ENCODE data around the gene TFPI. TPM values are rescaled to one million over a fixed set of nuclear protein-coding genes. Genes with fewer than 3 reads are reported as not detected.
A peak's percentile ranks its signal among the peaks of the same experiment; 100 is the strongest.

TFPI gene
- total and polyA plus RNA-seq, 9 donors = 23.3 to 98.0 (median 48.8) TPM

DNA sequence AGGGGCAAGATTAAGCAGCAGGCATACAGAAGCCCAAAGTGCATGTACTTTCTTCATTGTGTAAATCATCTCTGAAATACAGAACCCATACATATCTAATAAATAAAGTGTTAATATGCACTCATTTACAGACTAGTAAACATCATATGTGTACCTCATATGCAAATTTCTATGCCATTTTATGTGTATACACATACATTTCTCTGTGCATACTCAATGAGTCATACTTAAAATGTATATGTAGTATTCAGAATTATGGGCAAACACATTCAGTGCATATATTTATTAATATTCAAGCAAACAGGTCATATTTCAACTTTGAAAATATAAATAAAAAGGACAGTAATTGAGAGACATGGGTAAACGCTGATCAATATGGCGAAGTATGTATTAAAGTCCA, 50.5 kb downstream of the TFPI start:
- no peak overlapping the region for H3K4me3 ChIP-seq
- TF ChIP-seq POLR2A (IDR thresholded peaks at IDR 0.05) (no peak), EP300 (IDR thresholded peaks at IDR 0.05) (no peak)
- TF ChIP-seq, protein P1, sequence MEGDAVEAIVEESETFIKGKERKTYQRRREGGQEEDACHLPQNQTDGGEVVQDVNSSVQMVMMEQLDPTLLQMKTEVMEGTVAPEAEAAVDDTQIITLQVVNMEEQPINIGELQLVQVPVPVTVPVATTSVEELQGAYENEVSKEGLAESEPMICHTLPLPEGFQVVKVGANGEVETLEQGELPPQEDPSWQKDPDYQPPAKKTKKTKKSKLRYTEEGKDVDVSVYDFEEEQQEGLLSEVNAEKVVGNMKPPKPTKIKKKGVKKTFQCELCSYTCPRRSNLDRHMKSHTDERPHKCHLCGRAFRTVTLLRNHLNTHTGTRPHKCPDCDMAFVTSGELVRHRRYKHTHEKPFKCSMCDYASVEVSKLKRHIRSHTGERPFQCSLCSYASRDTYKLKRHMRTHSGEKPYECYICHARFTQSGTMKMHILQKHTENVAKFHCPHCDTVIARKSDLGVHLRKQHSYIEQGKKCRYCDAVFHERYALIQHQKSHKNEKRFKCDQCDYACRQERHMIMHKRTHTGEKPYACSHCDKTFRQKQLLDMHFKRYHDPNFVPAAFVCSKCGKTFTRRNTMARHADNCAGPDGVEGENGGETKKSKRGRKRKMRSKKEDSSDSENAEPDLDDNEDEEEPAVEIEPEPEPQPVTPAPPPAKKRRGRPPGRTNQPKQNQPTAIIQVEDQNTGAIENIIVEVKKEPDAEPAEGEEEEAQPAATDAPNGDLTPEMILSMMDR (IDR thresholded peaks at IDR 0.05) = no peak
- H3K9me3 ChIP-seq = no peaks in the 10 kb centered on the region
- no peaks in the 10 kb centered on the region for H3K27me3 ChIP-seq
- intact Hi-C loops (cut with DNase I) = loop anchor here in 3 of 4 donors (5.0 to 10.0 kb wide), 3 partner anchors 74 to 1011 kb away; no protein-coding TSS in a partner anchor
- no peaks in the 10 kb centered on the region for H3K4me1 ChIP-seq (ENCODE audit: insufficient read depth)
- H3K27ac ChIP-seq = no peak overlapping the region
- H3K36me3 ChIP-seq = no peaks in the 10 kb centered on the region
- WGBS, 3 donors = 70 to 92% (median 90%) methylated on average over 2 of the region's 2 CpGs
- DNase-seq = no peak

DNA sequence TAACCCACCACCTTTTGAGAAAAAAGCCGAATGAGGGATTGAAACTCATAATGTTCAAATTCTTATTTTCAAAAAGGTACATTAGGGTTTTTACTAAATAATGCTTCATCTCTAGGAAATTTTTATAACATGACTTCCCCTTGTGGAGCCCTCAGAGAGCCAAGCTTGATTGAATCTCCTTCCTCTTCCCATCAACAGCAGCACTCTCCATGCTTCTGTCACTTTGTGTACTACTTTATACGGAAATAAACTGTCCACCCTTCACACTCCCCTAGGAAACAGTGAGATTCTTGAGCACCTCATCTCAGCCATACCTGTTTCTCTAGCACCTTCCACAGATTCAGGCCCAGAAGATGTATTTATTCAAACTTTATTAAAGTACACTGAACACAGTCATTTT, 51.8 kb downstream of the TFPI start:
- DNase-seq = no peak
- 85 to 92% (median 89%) methylated on average over 2 of the region's 2 CpGs for WGBS, 3 donors
- Histone ChIP-seq H3K27ac (no peak overlapping the region), H3K27me3 (no peaks in the 10 kb centered on the region), H3K4me1 (ENCODE audit: insufficient read depth) (no peaks in the 10 kb centered on the region), H3K4me3 (no peak overlapping the region), H3K36me3 (no peaks in the 10 kb centered on the region), H3K9me3 (no peaks in the 10 kb centered on the region)
- intact Hi-C loops (cut with DNase I) = loop anchor here in 3 of 4 donors (5.0 to 10.0 kb wide), 3 partner anchors 75 to 1012 kb away; no protein-coding TSS in a partner anchor
- TF ChIP-seq EP300 (IDR thresholded peaks at IDR 0.05) (no peak), POLR2A (IDR thresholded peaks at IDR 0.05) (no peak)
- TF ChIP-seq, protein P1 (IDR thresholded peaks at IDR 0.05) = no peak

DNA sequence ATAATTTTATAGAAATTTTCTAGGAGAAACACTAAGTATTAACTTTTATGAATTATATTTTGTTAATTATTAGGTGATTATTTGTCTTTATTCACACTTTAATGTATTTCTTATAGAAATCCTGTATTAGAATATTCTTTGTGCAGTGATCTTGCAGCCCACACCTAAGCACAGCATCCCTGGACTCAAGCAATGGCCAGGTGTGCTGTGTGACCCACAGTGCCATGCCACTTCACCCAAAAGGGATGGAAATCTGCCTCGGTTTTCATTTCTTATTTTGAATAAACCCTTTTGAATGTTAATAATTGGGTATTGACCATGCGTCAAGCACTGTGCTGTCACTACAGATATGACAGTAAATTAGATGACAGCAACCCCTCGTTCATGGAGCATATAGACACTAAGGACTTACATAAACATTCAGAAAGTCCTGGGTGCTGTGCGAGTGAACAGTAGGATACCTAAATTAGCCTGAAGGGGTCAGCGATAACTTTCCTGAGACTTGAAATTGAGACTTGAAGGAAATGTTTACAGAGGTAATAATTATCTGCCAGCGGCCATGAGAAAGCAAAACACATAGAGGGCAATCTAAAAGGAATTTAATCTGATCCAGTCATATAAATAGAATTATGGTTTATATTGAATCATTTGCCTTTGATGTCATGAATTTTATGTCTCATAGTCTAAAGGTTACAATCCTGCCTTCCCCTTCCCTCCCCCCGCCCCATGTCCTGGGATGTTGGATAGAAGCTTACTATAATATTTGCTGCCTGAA, 53.5 kb downstream of the TFPI start:
- H3K27me3 ChIP-seq = no peaks in the 10 kb centered on the region
- no peaks in the 10 kb centered on the region for H3K4me1 ChIP-seq (ENCODE audit: insufficient read depth)
- TF ChIP-seq EP300 (IDR thresholded peaks at IDR 0.05) (no peak), POLR2A (IDR thresholded peaks at IDR 0.05) (no peak)
- TF ChIP-seq, protein P1 (IDR thresholded peaks at IDR 0.05) = no peak
- DNase-seq = no peak
- no peaks in the 10 kb centered on the region for H3K9me3 ChIP-seq
- intact Hi-C loops (cut with DNase I) = loop anchor here in 3 of 4 donors (5.0 to 10.0 kb wide), 3 partner anchors 77 to 1014 kb away; no protein-coding TSS in a partner anchor
- H3K27ac ChIP-seq = no peak overlapping the region
- whole genome bisulfite sequencing, 3 donors = 66 to 81% (median 76%) methylated on average over 7 of the region's 7 CpGs
- H3K4me3 ChIP-seq = no peak overlapping the region
- H3K36me3 ChIP-seq = no peaks in the 10 kb centered on the region

DNA sequence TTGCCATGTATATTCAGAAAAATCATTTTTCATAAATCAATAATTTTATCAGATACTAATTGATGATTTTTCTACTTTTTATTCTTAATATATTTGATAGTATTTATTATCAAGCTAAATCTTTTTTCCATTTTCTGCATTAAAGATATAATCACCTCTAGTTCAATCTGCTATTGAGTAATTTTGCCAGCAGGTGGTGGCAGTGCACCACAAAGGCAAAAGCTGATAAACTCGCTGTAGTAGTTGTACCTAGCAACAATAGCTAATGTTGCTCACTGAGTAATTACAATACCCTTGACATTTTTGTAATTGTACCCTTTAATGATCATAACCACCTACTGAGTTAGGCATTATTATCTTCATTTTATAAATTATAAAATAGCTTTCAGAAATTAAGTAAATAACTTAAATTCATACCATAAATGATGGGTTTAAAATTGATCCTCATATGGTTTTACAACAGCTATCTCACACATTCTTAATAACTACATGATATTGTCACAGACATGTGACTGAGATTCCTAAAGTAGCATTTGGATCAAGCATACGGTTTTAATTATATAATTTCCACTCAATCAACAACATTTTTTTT, 54.2 kb downstream of the TFPI start:
- DNase-seq = peak; percentile 35 to 70 (median 61)
- no peaks in the 10 kb centered on the region for H3K9me3 ChIP-seq
- 22 to 28% (median 25%) methylated on average over 2 of the region's 2 CpGs for WGBS, 3 donors
- H3K4me3 ChIP-seq = no peak overlapping the region
- TF ChIP-seq EP300 (IDR thresholded peaks at IDR 0.05) (no peak), POLR2A (IDR thresholded peaks at IDR 0.05) (no peak)
- TF ChIP-seq, protein P1 (IDR thresholded peaks at IDR 0.05) = peak; percentile 59 to 88 (median 84)
- H3K4me1 ChIP-seq (ENCODE audit: insufficient read depth) = no peaks in the 10 kb centered on the region
- no peaks in the 10 kb centered on the region for H3K36me3 ChIP-seq
- H3K27me3 ChIP-seq = no peaks in the 10 kb centered on the region
- no peak overlapping the region for H3K27ac ChIP-seq
- intact Hi-C loops (cut with DNase I) = loop anchor here in 3 of 4 donors (5.0 to 10.0 kb wide), 3 partner anchors 77 to 1015 kb away; no protein-coding TSS in a partner anchor
